GM12874 (cell line): ENCODE measurements around the gene EIF4E3.

Experiments used
- CTCF ChIP-seq: IDR thresholded peaks from 2 replicates; pipeline ENCODE4 v1.5.1; 2011; ENCODE audit warnings: low read depth, mild to moderate bottlenecking, control low read depth, low read length, moderate library complexity; ENCODE audit not compliant: insufficient read depth

Gene EIF4E3

GRCh38 chr3:71722693-71723092 lies 2.5 kb downstream of the EIF4E3 start:
- TF ChIP-seq CTCF = no peak

GRCh38 chr3:71721651-71722157 lies 3.5 kb downstream of the EIF4E3 start:
- TF ChIP-seq CTCF = no peak

- no peak for TF ChIP-seq CTCF
Observed at GRCh38 chr3:71721002-71721401, 4.2 kb downstream of the EIF4E3 start.

- TF ChIP-seq CTCF = no peak
Observed at GRCh38 chr3:71718072-71718471, 7.1 kb downstream of the EIF4E3 start.

- no peak for TF ChIP-seq CTCF
Observed at GRCh38 chr3:71714595-71714994, 10.6 kb downstream of the EIF4E3 start.

GRCh38 chr3:71713041-71713440 lies 12.2 kb downstream of the EIF4E3 start:
- no peak for TF ChIP-seq CTCF

GRCh38 chr3:71710906-71711494 lies 14.2 kb downstream of the EIF4E3 start:
- peak; percentile 34; the same call in 1 of the 2 replicates for TF ChIP-seq CTCF
